ENCODE results near the gene IPO13.

Gene IPO13

DNA sequence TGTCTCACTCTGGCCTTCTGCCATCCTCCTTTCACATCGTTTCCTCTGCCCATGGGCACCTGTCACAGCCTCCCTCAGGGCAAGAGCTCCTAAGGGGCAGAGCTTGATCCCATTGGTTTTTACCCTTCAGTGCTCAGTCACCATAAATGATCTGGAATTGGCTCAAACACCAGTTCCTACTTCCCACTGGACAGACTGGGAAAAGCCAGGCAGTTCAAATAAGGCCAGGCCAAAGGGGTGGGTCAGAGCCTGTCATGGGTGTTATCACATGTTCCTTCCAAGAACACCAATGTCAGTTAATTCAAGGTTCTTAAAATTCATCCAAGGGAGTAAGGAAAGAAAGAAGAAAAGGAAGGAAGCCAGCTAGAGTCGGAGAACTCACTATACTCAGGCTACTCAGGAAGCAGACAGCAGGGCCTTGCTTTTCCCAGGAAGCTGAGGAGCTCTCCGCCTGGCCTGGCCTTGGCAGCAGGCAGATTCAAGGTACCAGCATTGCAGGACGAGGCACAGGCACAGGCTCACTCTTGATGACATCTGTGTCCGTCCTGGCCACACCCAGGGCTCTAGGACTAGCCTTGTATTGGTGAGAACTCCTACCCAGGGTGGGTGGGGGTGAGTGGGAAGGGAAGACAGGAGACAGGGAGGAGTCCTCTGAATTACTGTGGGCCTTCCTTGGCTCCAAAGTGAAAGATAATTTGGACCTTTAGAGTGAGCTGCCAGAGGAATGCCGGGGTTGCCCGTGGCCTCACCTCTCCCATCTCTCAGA is 45.4 kb upstream of the IPO13 start:
- Histone ChIP-seq H3K36me3 (ENCODE audit: insufficient read depth) (no peaks in the 10 kb centered on the region), H3K9ac (no peak overlapping the region), H2AFZ (ENCODE audit: low read depth) (no peak overlapping the region), H3K27me3 (ENCODE audit: insufficient read depth, low read depth) (no peaks in the 10 kb centered on the region), H3K4me2 (no peak overlapping the region), H3K79me2 (ENCODE audit: insufficient read depth, low read depth) (no peaks in the 10 kb centered on the region), H3K4me3 (IDR thresholded peaks at IDR 0.05; ENCODE audit: insufficient read depth, low read depth, low read length) (no peak overlapping the region), H4K20me1 (ENCODE audit: insufficient read depth) (no peaks in the 10 kb centered on the region), H3K4me1 (ENCODE audit: low read depth, poor library complexity, severe bottlenecking) (no peaks in the 10 kb centered on the region), H3K27ac (no peak overlapping the region)
- TF ChIP-seq, protein P1, sequence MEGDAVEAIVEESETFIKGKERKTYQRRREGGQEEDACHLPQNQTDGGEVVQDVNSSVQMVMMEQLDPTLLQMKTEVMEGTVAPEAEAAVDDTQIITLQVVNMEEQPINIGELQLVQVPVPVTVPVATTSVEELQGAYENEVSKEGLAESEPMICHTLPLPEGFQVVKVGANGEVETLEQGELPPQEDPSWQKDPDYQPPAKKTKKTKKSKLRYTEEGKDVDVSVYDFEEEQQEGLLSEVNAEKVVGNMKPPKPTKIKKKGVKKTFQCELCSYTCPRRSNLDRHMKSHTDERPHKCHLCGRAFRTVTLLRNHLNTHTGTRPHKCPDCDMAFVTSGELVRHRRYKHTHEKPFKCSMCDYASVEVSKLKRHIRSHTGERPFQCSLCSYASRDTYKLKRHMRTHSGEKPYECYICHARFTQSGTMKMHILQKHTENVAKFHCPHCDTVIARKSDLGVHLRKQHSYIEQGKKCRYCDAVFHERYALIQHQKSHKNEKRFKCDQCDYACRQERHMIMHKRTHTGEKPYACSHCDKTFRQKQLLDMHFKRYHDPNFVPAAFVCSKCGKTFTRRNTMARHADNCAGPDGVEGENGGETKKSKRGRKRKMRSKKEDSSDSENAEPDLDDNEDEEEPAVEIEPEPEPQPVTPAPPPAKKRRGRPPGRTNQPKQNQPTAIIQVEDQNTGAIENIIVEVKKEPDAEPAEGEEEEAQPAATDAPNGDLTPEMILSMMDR (conservative IDR thresholded peaks at IDR 0.05; ENCODE audit: low read depth, low read length), result no peak

GRCh38 chr1:43902058-43902831 is 44.5 kb upstream of the IPO13 start:
- Histone ChIP-seq H3K4me3 (IDR thresholded peaks at IDR 0.05; ENCODE audit: insufficient read depth, low read depth, low read length) (no peak overlapping the region), H3K27ac (no peak overlapping the region), H3K79me2 (ENCODE audit: insufficient read depth, low read depth) (no peaks in the 10 kb centered on the region), H3K9ac (no peak overlapping the region), H2AFZ (ENCODE audit: low read depth) (no peak overlapping the region), H3K4me1 (ENCODE audit: low read depth, poor library complexity, severe bottlenecking) (no peaks in the 10 kb centered on the region), H3K27me3 (ENCODE audit: insufficient read depth, low read depth) (no peaks in the 10 kb centered on the region), H4K20me1 (ENCODE audit: insufficient read depth) (no peaks in the 10 kb centered on the region), H3K36me3 (ENCODE audit: insufficient read depth) (no peaks in the 10 kb centered on the region), H3K4me2 (no peak overlapping the region)
- TF ChIP-seq, protein P1 (conservative IDR thresholded peaks at IDR 0.05; ENCODE audit: low read depth, low read length), result no peak

GRCh38 chr1:43904660-43905551 is 41.8 kb upstream of the IPO13 start:
- H3K36me3 ChIP-seq (ENCODE audit: insufficient read depth), result no peaks in the 10 kb centered on the region
- TF ChIP-seq, protein P1 (conservative IDR thresholded peaks at IDR 0.05; ENCODE audit: low read depth, low read length), result no peak
- no peaks in the 10 kb centered on the region for H4K20me1 ChIP-seq (ENCODE audit: insufficient read depth)
- no peak overlapping the region for H3K9ac ChIP-seq
- no peak overlapping the region for H3K4me3 ChIP-seq (IDR thresholded peaks at IDR 0.05; ENCODE audit: insufficient read depth, low read depth, low read length)
- H3K79me2 ChIP-seq (ENCODE audit: insufficient read depth, low read depth), result no peaks in the 10 kb centered on the region
- no peak overlapping the region for H2AFZ ChIP-seq (ENCODE audit: low read depth)
- no peak overlapping the region for H3K27ac ChIP-seq
- H3K27me3 ChIP-seq (ENCODE audit: insufficient read depth, low read depth), result no peaks in the 10 kb centered on the region
- H3K4me2 ChIP-seq, result no peak overlapping the region
- peaks cover 3% of the 10 kb centered on the region for H3K4me1 ChIP-seq (ENCODE audit: low read depth, poor library complexity, severe bottlenecking)

GRCh38 chr1:43908226-43908625 is 38.5 kb upstream of the IPO13 start:
- no peak overlapping the region for H3K27ac ChIP-seq
- no peak overlapping the region for H2AFZ ChIP-seq (ENCODE audit: low read depth)
- H3K9ac ChIP-seq, result no peak overlapping the region
- peaks cover 8% of the 10 kb centered on the region for H3K4me1 ChIP-seq (ENCODE audit: low read depth, poor library complexity, severe bottlenecking)
- H3K79me2 ChIP-seq (ENCODE audit: insufficient read depth, low read depth), result no peaks in the 10 kb centered on the region
- no peak overlapping the region for H3K4me2 ChIP-seq
- TF ChIP-seq, protein P1 (conservative IDR thresholded peaks at IDR 0.05; ENCODE audit: low read depth, low read length), result no peak
- no peak overlapping the region for H3K4me3 ChIP-seq (IDR thresholded peaks at IDR 0.05; ENCODE audit: insufficient read depth, low read depth, low read length)
- H3K27me3 ChIP-seq (ENCODE audit: insufficient read depth, low read depth), result no peaks in the 10 kb centered on the region
- H3K36me3 ChIP-seq (ENCODE audit: insufficient read depth), result no peaks in the 10 kb centered on the region
- no peaks in the 10 kb centered on the region for H4K20me1 ChIP-seq (ENCODE audit: insufficient read depth)

Data from KMS-11 (cell line).